Femur (tissue), 1 donor: ENCODE data around the gene GJD4.

Source experiments
- DNase-seq: peaks from one replicate; pipeline ENCODE4 v3.0.0-alpha.2; 2017

GJD4 gene, protein sequence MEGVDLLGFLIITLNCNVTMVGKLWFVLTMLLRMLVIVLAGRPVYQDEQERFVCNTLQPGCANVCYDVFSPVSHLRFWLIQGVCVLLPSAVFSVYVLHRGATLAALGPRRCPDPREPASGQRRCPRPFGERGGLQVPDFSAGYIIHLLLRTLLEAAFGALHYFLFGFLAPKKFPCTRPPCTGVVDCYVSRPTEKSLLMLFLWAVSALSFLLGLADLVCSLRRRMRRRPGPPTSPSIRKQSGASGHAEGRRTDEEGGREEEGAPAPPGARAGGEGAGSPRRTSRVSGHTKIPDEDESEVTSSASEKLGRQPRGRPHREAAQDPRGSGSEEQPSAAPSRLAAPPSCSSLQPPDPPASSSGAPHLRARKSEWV

DNA sequence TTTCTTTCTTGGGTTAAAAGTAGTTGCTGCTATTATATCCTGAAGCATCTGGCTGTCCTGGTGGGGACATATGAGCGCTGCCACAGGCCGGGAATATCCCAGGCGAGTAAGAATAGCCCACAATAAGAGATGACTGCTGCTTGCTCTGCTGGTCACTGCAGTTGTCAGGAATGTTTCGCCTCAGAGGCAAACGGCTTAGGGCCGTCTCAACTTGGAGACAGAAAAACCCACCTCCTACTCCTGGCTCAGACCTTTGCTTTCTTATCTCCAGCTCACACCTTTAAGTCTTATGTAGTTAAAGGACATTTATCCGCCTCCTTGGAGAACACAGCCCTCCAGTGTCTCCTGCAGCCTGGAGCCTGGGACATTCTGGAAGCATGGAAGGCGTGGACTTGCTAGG is at the start of gene GJD4:
GJD4 (plus strand) TSS at position 151 of the 400 bp plus-strand sequence; CDS start at position 378, 227 bp downstream.
- DNase-seq, result no peak

DNA sequence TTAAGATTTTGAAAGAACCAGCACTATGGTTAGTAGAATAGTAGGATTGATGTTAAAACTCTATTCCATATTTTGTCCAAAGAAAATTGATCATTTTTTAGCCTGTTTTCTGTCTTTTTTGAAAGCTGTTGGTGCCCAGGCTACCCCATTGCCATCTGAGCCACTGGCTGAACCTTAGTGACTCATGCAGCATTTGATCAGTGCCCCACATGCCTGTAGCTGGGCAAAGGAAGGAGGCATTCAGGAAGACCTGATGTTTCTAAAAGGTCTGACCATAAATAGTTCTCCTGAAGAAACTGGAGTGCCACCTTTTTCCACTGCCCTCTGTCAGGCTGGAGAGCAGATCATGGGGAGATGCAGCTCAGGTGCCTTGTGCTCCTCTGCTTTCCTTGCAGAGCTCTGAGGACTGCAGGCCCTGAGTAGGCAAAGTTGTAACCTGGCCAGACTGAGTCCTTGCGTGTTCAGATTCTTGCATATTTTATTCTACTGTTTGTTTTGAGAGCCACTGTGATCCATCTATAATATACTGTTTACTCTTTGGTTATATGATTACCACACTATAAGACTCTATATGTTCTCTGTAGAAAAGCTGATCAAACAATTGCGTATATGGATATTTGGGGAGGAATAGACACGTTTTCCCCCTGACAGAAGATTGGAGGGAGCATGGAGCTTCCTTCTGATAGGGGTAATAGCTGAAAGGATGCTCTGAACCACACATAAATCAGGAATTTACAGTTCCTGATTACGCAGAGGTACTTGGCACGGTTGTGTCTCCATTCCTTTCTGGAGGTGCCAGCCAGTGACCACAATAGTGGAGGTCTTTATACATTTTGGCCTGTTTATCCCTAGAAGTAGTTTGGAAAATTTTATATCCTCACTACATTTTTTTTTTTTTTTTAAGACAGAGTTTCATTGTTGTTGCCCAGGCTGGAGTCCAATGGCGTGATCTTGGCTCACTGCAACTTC is 48.9 kb upstream of the GJD4 start:
- DNase-seq, result no peak

DNA sequence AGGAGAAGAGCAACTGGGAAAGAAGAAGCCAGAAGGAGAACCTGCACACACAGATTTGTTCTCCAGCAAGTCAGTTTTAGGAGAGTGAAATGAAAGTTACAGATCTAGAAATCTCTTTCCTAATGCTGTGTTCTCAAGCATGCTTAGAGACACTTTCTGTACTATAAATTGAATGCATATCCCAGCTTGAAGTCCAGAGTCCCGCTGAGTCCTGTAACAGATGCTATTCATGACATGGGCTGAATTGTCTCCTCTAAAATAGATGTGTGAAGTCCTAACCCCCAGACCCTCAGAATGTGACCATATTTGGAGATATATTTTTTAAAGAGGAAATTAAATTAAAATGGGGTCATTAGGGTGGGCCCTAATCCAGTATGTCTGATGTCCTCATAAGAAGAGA is 46.9 kb upstream of the GJD4 start:
- DNase-seq, result no peak

DNA sequence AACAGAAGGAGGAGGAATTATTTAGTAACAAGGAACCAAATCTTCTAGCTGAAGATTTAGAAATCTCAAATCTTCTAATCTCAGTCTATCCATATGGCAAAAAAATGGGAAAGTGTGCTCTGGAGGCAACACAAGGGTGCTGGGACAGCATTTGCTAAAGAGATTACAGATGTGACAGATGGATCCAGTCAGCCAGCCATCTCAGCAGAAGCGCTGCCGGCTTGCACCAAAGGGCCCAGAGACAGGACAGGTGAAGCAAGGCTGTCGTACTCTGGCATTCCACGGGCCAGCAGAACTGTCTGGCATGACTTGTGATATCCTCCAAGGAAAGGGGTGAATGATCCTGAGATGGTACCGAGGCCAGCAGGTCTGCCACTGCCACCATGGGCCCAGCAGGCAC is 45.7 kb upstream of the GJD4 start:
- no peak for DNase-seq

DNA sequence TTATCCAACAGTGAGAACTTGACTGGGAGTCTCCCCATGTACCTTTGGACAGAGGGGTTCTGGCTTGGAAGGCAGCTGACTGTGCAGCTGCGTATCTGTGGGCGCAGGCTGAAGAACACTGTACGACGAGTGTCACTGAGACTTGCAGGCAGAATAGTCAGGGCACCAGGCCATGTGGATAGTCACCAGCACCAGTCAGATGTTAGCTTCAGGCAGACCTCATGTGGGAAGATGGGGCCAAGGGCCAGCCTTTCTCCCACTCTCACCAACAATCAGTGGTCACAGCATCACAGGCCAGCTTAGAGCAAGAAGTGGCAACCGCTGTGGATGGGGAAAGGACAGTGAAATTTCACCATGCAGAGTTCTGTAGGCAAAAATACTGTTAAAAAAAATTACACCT is 43.4 kb upstream of the GJD4 start:
- no peak for DNase-seq

DNA sequence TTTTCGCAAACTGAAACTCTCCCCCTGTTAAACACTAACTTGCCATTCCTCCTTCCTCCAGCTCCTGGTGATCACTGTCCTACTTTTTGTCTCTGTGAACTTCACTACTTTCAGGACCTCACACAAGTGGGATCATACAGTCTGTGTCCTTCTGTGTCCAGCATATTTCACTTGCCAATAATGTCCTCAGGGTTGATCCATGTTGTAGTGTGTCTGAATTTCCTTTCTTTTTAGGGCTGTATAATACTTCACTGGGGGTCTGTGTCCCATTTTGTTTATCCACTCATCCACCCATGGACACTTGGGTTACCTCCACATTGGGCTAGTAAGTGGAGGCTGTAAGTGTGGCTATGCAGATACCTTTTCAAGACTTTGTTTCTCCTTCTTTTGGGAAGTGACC is 42.7 kb upstream of the GJD4 start:
- no peak for DNase-seq

DNA sequence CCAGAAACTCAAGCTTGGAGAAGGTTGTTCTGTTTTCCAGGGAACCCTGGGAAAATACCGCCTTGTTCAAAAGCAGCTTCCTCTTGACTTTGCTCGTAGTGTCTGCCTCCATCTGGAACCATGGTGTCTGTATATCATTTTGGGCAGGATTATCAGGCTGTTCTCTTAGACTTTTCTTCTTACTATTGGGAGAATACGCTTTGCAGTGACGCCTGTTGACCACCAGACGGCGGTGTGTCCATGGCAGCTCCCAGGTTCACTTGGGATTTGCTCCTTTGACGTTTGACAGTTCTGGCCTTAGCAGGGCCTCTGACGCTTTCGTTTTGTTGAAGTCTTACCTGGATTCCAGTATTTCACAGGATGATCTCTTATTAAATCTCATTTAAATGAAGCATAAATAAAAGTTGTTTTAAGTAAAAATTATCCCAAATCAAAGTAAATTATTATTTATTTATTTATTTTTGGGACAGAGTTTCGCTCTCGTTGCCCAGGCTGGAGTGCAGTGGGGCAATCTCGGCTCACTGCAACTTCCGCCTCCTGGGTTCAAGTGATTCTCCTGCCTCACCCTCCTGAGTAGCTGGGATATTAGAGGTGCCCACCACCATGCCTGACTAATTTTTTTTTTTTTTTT is 41.8 kb upstream of the GJD4 start:
- peak; percentile 62 for DNase-seq

DNA sequence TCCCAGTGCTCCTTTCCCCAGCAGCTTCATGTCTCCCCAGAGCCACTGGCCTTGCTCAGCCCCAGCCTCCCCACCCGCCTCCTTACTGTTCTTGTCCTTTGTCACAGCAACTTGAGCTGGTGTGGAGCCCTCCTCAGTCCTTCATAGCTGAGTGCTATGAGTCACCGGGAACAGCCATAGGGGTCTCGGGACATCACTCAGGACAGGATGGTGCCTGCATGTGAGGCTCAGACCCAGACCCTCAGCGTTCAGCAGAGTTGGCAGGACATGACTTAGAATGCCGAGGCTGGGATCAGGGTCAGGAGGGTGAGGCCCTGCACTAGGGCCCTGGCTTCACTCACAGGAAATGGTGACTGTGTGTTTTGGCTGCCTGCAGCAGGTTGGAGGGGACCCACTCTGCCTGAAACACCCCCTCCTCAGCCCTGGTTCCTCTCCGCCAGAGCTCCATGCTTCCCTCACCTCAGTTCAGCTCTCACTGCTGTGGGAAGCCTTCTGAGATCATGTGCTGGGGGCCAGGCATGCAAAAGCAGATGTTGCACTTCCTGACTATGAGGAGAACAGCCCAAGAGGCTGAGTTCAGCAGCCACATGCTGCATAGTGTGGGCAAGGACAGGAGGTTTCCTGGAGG is 40.7 kb upstream of the GJD4 start:
- peak; percentile 59 for DNase-seq

DNA sequence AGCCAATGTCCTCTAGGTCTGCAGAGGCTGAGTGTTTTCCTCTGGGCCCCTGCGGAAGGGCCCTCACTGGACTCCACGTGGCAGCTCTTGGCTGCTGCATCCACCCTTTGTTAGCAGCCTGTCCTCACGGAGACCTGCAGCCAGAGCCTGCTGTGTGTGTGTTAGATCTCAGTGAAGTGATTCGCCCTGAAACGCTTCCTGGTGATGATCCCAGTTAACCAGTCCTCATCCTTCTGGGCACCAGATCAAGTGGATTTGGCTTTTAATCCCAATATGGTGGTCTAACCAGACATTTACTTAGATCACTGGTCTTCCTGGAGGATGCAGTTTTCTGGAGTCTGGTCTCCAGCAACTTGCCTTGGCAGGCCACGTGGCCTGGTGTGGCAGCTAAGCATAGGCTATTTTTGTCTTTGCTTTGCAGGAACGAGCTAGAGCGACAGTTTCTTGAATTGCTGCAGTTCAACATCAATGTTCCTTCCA is 39.5 kb upstream of the GJD4 start:
- peak; percentile 50 for DNase-seq

DNA sequence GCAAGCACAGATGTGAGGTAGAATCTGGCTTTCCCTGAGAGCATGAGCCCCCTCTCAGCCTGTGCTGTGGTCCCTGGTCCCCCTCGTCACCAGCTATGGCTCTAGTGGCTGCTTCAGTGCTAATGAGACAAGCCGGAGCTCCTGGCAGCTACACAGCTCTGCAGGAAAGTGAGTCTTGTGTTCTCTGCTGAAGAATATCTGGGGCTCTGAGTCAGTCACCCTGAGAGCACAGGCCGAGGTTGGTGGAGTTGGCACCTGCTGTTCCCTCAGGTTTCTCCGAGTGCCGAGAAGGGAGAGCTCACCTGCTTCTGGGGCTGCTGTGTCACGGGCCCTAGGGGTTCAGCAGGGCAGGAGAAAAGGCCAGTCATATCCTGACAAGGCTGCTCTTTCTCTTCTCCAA is 37.2 kb upstream of the GJD4 start:
- no peak for DNase-seq

DNA sequence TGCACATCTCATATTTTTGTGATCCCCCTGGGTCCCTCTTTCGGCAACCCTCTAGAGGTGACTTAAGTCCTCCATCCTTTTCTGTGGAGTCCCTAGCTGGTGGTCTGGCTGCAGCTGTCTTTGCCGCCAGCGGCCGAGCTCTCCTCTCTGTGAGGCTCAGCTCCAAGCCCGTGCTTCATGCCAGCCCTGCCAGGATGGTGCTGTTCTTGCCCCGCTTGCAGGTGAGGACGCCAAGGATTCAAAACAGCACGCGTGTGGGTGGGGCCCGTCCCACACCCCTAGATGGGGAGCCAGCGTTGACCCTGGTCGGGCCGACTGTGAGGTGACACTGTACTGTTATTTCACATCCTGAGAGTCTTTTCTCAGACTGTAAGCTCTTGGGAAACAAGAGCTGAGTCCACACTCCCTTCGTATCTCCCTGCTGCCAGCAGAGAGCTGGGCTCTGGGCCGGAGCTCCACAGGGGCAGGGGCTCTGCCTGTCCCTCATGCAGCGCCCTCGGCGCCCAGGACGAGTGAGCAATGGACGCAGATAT is 36.6 kb upstream of the GJD4 start:
- DNase-seq, result no peak

DNA sequence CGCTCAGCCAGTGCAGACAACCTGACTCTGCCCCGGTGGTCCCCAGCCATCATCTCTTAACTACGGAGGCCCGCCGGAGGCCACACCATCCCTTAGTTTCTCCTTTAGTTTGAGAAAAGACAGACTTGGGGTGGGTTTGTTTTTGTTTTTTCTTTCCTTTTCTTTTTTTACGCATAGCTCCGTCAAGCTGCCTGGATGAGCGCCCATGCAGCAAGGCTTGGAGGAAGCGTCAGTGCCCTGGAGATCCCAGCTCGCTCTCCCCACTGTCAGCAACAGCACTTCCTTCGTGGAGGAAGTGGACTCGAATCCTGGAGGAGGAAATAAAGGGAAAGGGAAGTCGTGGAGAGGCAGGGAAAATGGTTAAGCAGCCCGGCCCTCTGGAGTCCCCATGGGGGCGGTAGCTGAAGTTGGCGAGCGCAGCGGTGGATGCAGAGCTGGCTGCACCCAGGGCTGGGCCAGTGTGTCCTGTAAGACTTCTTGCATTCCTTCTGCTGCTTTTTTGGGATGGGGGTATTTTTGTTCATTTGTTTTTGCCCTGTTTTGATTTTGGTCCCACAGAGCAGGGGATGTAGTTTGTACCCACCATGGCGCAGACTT is 35.9 kb upstream of the GJD4 start:
- DNase-seq, result no peak

DNA sequence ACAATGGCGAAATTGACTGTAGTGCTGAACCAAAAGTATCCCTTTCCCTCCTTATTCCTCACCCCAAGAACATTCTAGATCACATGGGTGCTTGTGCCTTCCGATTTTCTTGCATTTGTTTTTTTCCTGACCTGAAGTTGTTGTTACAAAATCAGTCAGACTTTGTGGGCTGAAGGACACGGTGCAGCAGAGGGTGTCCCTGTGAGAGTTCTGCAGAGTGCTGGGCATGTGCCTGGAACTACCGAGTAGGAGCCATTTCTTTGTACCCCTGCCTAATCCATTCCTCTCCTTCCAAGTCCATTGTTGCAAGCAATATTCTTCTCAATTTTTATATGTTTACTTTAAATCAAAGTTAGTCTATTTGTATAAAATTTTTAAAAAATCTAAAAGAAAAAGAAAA is 35.3 kb upstream of the GJD4 start:
- no peak for DNase-seq

DNA sequence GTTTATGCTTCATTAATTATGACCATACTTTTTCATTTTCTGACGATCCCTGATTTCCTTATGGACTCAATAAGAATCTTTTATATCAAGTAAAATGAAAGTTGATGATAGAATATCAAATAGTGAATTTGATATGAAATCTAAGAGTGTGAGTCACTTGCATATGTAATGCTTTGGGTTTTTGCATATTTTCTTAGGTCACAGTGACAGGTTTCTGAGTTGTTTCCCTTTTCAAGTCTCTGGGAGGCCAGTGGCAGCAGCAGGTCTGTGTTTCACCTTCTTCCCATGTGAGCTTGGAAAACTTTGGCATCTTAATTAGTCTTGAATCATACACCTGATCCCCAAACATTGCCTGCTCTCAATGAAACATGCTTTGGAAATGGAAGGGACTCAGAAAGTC is 34.7 kb upstream of the GJD4 start:
- DNase-seq, result no peak

DNA sequence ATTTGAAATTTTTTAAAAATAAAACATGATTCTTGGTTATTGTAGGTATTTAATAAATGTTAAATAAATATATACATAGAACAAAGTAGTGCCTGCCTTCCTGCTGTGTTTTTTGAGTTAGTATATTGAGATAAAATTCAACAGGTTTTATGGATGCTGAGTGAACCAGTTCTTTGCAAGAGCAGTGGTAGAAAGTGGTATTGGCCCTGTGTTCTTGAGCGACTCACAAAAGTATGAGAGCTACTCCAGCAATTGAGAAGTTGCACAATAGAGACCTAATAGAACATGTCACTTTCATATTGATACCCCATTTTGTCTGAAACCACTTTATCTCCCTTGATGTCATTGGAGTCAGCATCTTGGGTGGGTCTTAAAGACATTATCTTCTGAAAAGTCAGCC is 32.6 kb upstream of the GJD4 start:
- no peak for DNase-seq

DNA sequence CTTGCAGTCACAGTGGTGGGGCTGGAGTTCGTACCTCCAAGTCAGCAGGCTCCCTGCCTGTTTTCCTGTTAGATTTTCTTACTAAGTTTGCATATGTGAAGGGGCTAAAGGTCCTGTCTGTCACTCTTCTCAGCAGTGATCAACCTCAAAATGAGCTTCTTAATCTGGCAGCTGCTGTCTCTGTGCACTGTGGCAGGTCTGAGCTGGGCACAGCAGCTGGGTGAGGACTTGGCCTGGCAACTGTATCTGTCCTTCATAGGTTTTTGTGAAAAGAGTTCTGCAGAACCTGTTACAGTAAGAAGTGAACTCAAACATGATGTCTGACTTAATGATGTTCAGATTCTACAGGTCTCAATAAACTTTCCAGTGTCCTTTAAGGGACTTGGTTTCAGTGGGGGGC is 31.3 kb upstream of the GJD4 start:
- no peak for DNase-seq

DNA sequence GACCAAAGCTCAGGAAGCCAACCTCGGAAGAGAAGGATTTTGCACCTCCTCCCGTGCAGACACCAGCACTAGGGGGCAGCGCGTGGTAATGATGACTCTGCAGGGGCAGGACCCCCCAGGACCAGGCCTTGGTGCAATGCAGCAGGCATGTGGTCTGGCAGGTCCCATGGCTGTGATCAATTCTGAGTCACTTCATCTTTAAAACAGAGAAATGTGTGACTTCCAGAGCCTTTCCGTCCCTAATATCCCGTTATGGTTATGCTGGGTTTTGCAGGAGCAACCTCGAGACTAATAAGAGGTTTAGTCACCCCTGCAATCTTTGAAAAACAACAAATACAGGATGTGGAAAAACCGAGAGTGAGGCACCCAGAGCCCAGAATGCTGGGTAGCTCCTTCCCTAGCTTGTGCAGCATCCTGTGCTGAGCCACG is 30.2 kb upstream of the GJD4 start:
- no peak for DNase-seq

DNA sequence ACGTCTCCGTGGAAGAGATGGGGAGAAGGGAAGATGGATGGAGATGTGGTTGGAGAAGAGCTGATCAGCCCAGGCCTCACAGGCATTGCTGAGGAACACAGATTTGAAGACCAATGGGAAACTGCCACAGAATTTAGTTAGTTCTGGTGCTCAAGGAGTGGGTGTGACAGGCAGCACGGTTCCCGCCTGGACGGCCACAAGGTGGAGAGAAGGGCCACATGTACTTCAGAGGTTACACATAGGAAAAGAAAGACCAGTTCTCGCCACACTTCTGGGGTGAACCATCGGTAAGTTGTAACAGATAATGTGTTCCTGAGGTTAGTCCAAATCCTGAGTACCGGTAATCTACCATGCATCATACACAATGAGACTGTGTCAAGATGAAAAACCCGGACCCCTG is 29.5 kb upstream of the GJD4 start:
- DNase-seq, result no peak

DNA sequence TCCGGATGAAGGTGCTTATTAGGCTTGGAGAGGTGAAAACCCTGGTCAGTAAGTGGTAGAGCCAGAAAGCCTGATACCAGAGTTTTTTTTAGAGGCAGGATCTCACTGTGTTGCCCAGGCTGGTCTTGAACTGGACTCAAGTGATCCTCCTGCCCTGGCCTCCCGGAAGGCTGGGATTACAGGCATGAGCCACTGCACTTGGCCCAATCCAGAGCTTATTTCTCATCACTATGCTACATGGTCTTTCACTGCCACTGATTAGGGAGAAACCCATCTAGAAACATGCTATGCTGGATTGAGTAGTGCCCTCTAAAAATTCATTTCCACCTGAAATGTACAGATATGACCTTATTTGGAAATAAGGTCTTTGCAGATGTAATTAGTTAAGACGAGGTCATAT is 28.4 kb upstream of the GJD4 start:
- DNase-seq, result no peak

DNA sequence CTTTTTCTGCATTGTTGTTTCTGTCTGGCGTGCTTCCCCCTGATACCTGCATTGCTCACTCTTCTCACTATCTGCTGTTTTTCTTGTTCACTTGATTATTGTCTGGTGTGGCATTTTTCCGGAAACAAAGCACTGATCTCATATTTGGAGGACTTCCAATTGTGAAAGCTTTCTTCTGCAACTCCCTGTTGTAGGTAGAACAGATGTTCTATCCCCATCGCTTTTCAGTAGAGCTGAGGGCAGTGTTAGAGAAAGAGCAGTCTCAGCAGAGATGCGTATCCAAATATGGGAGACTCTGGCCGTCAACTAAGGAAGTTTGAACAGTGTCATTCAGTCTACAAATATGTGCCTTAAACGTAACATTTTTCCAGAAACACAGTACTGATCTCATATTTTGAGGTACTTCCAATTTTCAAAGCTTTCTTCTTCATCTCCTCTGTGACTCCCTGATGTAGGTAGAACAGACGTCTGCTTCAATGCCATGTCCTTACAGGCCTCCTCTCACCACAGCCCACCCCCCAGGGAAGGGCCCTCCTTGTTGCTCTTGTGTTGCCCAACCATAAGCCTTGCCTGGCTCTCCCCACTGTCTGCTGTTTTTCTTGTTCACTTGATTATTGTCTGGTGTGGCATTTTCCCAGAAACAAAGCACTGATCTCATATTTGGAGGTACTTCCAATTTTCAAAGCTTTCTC is 27.1 kb upstream of the GJD4 start:
- no peak for DNase-seq

DNA sequence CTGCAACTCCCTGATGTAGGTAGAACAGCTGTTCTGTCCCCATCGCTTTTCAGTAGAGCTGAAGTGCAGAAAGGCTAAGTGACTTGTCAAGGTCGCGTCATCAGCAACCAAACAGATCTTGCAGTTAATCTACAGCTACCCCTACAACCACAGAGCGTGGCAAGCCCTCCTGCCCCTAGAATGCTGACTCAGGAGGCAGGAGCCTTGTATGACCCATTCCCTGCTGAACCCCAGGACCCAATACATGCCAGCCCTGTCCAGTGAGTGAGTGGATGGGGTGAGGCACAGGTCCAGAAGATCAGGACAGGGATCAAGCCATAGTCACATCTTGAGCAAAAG is 26.6 kb upstream of the GJD4 start:
- no peak for DNase-seq

DNA sequence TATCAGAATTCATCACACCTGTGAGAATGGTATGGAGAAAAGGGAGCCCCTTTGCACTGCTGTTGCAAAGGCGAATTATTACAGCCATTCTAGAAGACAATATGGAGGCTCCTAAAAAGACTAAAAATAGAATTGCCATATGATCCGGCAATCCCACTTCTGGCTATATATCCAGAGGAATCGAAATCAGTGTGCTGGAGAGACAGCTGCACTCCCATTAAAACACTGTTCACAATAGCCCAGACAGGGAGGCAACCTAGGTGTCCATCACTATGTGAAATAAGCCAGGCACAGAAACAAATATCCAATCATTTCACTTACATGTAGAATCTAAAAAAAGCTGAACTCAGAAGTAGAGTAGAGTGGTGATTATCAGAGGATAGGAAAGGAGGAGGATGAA is 26.0 kb upstream of the GJD4 start:
- DNase-seq, result no peak
